RWPE2 (cell line): ENCODE measurements around the gene MOCS1.
A peak's percentile ranks its signal among the peaks of the same experiment; 100 is the strongest.

ENCODE experiments used
- ATAC-seq: fragments of 200-7000 bp; cut with Tn5 transposase; 3 replicates; pipeline ENCODE4 v1.9.1; 2021; ENCODE audit warnings: low read depth
- DNase-seq: peaks from one replicate; pipeline ENCODE4 v3.0.0-alpha.2; 2020; ENCODE audit warnings: low spot score
- H3K27ac ChIP-seq: fragments of 450-650 bp; 2 replicates; pipeline ENCODE4 v1.5.1; 2017; ENCODE audit warnings: mild to moderate bottlenecking; ENCODE audit not compliant: poor library complexity, severe bottlenecking
- H3K27me3 ChIP-seq: fragments of 250-450 bp; sonication (Bioruptor Pico); 2 replicates; pipeline ENCODE4 v1.5.1; 2021; ENCODE audit warnings: mild to moderate bottlenecking, moderate library complexity; ENCODE audit not compliant: insufficient read depth, poor library complexity, severe bottlenecking
- H3K36me3 ChIP-seq: fragments of 250-450 bp; sonication (Bioruptor Pico); 2 replicates; pipeline ENCODE4 v1.5.1; 2020; ENCODE audit warnings: low read depth, mild to moderate bottlenecking, moderate library complexity
- H3K4me1 ChIP-seq: fragments of 250-450 bp; sonication (Bioruptor Pico); 2 replicates; pipeline ENCODE4 v1.5.1; 2021; ENCODE audit warnings: mild to moderate bottlenecking, moderate library complexity; ENCODE audit not compliant: insufficient read depth, poor library complexity, severe bottlenecking
- H3K4me3 ChIP-seq: fragments of 250-450 bp; sonication (Bioruptor Pico); 2 replicates; pipeline ENCODE4 v1.5.1; 2021; ENCODE audit warnings: mild to moderate bottlenecking, moderate library complexity; ENCODE audit not compliant: severe bottlenecking
- H3K9me3 ChIP-seq: fragments of 250-450 bp; sonication (Bioruptor Pico); 2 replicates; pipeline ENCODE4 v1.5.1; 2021; ENCODE audit warnings: mild to moderate bottlenecking, moderate library complexity; ENCODE audit not compliant: severe bottlenecking
- TF ChIP-seq, protein P1 (sequence below): fragments of 450-650 bp; IDR thresholded peaks from one replicate; pipeline ENCODE4 v1.5.1; 2017; ENCODE audit warnings: mild to moderate bottlenecking, moderate library complexity; ENCODE audit not compliant: poor library complexity, severe bottlenecking

MOCS1 gene

GRCh38 chr6:39870950-39871349, 63.3 kb downstream of the MOCS1 start:
- TF ChIP-seq, protein P1, sequence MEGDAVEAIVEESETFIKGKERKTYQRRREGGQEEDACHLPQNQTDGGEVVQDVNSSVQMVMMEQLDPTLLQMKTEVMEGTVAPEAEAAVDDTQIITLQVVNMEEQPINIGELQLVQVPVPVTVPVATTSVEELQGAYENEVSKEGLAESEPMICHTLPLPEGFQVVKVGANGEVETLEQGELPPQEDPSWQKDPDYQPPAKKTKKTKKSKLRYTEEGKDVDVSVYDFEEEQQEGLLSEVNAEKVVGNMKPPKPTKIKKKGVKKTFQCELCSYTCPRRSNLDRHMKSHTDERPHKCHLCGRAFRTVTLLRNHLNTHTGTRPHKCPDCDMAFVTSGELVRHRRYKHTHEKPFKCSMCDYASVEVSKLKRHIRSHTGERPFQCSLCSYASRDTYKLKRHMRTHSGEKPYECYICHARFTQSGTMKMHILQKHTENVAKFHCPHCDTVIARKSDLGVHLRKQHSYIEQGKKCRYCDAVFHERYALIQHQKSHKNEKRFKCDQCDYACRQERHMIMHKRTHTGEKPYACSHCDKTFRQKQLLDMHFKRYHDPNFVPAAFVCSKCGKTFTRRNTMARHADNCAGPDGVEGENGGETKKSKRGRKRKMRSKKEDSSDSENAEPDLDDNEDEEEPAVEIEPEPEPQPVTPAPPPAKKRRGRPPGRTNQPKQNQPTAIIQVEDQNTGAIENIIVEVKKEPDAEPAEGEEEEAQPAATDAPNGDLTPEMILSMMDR = no peak
- ATAC-seq (no peak), DNase-seq (no peak)
- Histone ChIP-seq H3K27ac (no peak overlapping the region), H3K36me3 (no peaks in the 10 kb centered on the region), H3K27me3 (no peaks in the 10 kb centered on the region), H3K4me1 (no peaks in the 10 kb centered on the region), H3K9me3 (no peaks in the 10 kb centered on the region), H3K4me3 (no peak overlapping the region)

GRCh38 chr6:39867592-39867991, 66.7 kb downstream of the MOCS1 start:
- Histone ChIP-seq H3K27ac (no peak overlapping the region), H3K36me3 (no peaks in the 10 kb centered on the region), H3K9me3 (no peaks in the 10 kb centered on the region), H3K4me3 (no peak overlapping the region), H3K4me1 (no peaks in the 10 kb centered on the region), H3K27me3 (no peaks in the 10 kb centered on the region)
- ATAC-seq (no peak), DNase-seq (no peak)
- TF ChIP-seq, protein P1 = no peak

DNA sequence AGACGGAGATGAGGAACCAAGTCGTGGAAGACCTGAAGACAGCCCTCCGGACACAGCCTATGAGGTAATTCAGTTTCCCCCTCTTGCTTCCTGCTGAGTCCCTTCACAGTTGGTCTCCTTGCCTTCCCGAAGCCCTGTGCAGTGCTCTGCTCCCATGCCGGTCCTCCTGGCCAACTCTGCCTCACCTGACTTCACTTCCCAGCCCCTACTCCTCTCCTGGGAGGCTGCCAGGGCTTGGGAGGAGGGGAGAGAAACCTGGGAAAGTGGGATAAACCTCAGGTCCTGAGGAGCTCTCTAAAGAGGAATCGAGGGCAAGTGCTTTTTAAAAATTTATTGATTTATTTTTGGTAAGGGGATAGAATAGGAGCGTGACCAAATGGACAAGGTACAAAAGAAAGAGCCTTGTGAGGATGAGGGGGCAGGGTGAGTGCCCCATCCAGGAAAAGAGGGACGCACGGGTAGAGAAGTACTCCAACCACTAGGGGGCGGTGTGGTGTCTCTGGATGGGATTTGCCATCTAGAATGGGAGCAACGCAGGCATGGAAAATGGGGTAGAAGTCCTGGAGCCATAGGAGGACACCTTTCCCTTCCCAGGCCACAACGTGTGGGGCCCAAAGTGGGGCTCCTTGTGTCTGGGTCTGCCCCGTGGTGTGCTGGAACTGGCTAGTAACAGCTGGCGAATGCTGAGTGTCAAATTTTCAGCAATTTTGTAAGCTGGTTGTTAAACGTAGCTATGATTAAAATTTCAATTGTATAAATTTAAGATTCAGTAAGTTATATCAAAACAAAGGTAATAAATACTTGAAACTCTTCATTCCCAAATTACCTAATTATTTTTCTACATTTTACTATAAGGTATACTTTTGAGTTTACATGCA, 69.0 kb downstream of the MOCS1 start:
- no peak overlapping the region for H3K27ac ChIP-seq
- TF ChIP-seq, protein P1 = peak; percentile 74
- ATAC-seq (no peak), DNase-seq (no peak)
- no peaks in the 10 kb centered on the region for H3K4me1 ChIP-seq
- H3K4me3 ChIP-seq = no peak overlapping the region
- no peaks in the 10 kb centered on the region for H3K36me3 ChIP-seq
- H3K27me3 ChIP-seq = no peaks in the 10 kb centered on the region
- no peaks in the 10 kb centered on the region for H3K9me3 ChIP-seq

DNA sequence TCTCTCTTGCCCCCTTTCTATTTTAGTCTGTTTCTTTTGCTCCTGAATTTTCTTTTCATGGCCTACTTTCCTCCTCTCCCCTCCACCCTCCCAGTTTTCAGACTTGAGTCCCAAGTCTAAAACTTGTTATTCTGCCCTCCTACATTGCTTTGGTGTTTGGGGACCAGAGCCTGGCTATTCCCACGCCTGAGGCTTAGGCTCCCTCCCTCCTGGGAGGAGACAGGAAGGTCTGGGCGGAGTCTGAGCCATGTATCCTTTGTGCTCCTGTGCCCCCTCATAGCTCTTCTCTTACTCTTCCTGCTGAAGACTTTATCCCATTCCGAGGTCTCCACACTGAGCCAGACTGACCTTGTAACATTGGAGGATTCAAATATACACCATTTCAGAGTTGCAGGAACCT, 72.6 kb downstream of the MOCS1 start:
- TF ChIP-seq, protein P1 = no peak
- no peaks in the 10 kb centered on the region for H3K36me3 ChIP-seq
- H3K4me1 ChIP-seq = no peaks in the 10 kb centered on the region
- DNase-seq = no peak
- H3K27me3 ChIP-seq = no peaks in the 10 kb centered on the region
- H3K9me3 ChIP-seq = no peaks in the 10 kb centered on the region
- no peak for ATAC-seq
- H3K4me3 ChIP-seq = no peak overlapping the region
- H3K27ac ChIP-seq = no peak overlapping the region

GRCh38 chr6:39859025-39859424, 75.2 kb downstream of the MOCS1 start:
- DNase-seq = no peak
- TF ChIP-seq, protein P1 = no peak
- Histone ChIP-seq H3K9me3 (no peaks in the 10 kb centered on the region), H3K27ac (no peak overlapping the region), H3K36me3 (no peaks in the 10 kb centered on the region), H3K4me1 (no peaks in the 10 kb centered on the region), H3K27me3 (no peaks in the 10 kb centered on the region), H3K4me3 (no peak overlapping the region)
- no peak for ATAC-seq
